ENCODE data around the gene TLR9. TPM values are rescaled to one million over a fixed set of nuclear protein-coding genes. Genes with fewer than 3 reads are reported as not detected.
A peak's percentile ranks its signal among the peaks of the same experiment; 100 is the strongest.
"Not testable (repeated sequence)": the region's sequence is repeated elsewhere in the genome, so short reads cannot be mapped to it uniquely, and the experiment has no call there.

Gene TLR9
- not detected for total RNA-seq

- Histone ChIP-seq H3K27ac (no peak within 1 kb of the TSS), H3K9me3 (no peaks in the 10 kb centered on the region), H3K27me3 (no peaks in the 10 kb centered on the region), H3K36me3 (peaks cover 0 to 38% of the 10 kb centered on the region in 2 donors), H3K4me3 (no peak within 1 kb of the TSS), H3K4me1 (peaks cover 0 to 16% (median 3%) of the 10 kb centered on the region in 3 donors)
- no peak for TF ChIP-seq EP300 (IDR thresholded peaks at IDR 0.05)
- no peak for TF ChIP-seq POLR2AphosphoS5 (IDR thresholded peaks at IDR 0.05)
- TF ChIP-seq, protein P1, sequence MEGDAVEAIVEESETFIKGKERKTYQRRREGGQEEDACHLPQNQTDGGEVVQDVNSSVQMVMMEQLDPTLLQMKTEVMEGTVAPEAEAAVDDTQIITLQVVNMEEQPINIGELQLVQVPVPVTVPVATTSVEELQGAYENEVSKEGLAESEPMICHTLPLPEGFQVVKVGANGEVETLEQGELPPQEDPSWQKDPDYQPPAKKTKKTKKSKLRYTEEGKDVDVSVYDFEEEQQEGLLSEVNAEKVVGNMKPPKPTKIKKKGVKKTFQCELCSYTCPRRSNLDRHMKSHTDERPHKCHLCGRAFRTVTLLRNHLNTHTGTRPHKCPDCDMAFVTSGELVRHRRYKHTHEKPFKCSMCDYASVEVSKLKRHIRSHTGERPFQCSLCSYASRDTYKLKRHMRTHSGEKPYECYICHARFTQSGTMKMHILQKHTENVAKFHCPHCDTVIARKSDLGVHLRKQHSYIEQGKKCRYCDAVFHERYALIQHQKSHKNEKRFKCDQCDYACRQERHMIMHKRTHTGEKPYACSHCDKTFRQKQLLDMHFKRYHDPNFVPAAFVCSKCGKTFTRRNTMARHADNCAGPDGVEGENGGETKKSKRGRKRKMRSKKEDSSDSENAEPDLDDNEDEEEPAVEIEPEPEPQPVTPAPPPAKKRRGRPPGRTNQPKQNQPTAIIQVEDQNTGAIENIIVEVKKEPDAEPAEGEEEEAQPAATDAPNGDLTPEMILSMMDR (IDR thresholded peaks at IDR 0.05), result no peak
- TF ChIP-seq POLR2A (IDR thresholded peaks at IDR 0.05), result no peak
- ATAC-seq, result no peak
- WGBS, 2 donors (ENCODE audit: low coverage in 1 of 2), result 60 to 80% methylated on average over 1 of the region's 9 CpGs
Measured at GRCh38 chr3:52225452-52226228, at the start of gene TLR9. Gene TLR9, minus strand, starts transcription at chr3:52225645. Its CDS starts 116 bp downstream, at chr3:52225529.

DNA sequence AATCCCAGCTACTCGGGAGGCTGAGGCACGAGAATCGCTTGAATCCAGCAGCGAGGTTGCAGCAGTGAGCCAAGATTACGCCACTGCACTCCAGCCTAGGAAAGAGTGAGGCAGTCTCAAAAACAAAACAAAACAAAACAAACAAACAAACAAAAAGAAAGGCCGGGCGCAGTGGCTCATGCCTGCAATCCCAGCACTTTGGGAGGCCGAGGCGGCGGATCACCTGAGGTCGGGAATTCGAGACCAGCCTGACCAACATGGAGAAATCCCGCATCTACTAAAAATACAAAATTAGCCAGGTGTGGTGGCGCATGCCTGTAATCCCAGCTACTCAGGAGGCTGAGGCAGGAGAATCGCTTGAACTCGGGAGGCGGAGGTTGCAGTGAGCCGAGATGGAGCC, 49.3 kb upstream of the TLR9 start:
- H3K36me3 ChIP-seq, result peaks cover 0 to 13% of the 10 kb centered on the region in 2 donors
- not testable (repeated sequence) for H3K9me3 ChIP-seq, ATAC-seq, H3K4me3 ChIP-seq, H3K27me3 ChIP-seq
- H3K27ac ChIP-seq, result peak overlapping the region; percentile 65 to 97 (median 94)
- WGBS, 2 donors (ENCODE audit: low coverage in 1 of 2), result 81 to 91% methylated on average over 6 to 9 of the region's 18 CpGs
- peaks cover 4 to 84% (median 41%) of the 10 kb centered on the region in 3 donors for H3K4me1 ChIP-seq

GRCh38 chr3:52272831-52273230, 47.4 kb upstream of the TLR9 start:
- Histone ChIP-seq H3K27ac (peak overlapping the region in 3 of 4 donors; percentile 11 to 92 (median 53)), H3K27me3 (no peaks in the 10 kb centered on the region), H3K4me1 (peaks cover 4 to 94% (median 41%) of the 10 kb centered on the region in 3 donors), H3K36me3 (peaks cover under 1 to 33% of the 10 kb centered on the region in 2 donors), H3K9me3 (no peaks in the 10 kb centered on the region), H3K4me3 (no peak overlapping the region)
- TF ChIP-seq POLR2A (IDR thresholded peaks at IDR 0.05), result no peak
- no peak for TF ChIP-seq EP300 (IDR thresholded peaks at IDR 0.05)
- TF ChIP-seq, protein P1 (IDR thresholded peaks at IDR 0.05), result no peak
- no peak for TF ChIP-seq POLR2AphosphoS5 (IDR thresholded peaks at IDR 0.05)
- WGBS, 2 donors (ENCODE audit: low coverage in 1 of 2), result 85% methylated on average over 3 of the region's 3 CpGs; no CpG with 5 or more reads in 1 of the 2 donors
- ATAC-seq, result no peak

DNA sequence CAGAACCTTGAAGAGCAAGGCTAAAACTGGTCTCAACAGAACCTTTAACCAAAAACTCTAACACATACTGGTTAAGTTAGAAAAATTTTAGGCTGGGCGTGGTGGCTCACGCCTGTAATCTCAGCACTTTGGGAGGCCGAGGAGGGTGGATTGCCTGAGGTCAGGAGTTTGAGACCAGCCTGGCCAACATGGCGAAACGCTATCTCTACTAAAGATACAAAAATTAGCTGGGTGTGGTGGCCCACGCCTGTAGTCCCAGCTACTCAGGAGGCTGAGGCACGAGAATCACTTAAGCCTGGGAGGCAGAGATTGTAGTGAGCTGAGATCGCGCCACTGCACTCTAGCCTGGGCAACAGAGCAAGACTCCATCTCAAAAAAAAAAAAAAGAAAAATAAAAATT, 46.7 kb upstream of the TLR9 start:
- Histone ChIP-seq H3K4me1 (peaks cover 4 to 97% (median 41%) of the 10 kb centered on the region in 3 donors), H3K27ac (peak overlapping the region in 3 of 4 donors; percentile 65 to 92 (median 67)), H3K36me3 (peaks cover 2 to 39% of the 10 kb centered on the region in 2 donors)
- not testable (repeated sequence) for H3K4me3 ChIP-seq, H3K27me3 ChIP-seq, ATAC-seq, H3K9me3 ChIP-seq
- 93 to 94% methylated on average over 6 to 9 of the region's 9 CpGs for WGBS, 2 donors (ENCODE audit: low coverage in 1 of 2)

DNA sequence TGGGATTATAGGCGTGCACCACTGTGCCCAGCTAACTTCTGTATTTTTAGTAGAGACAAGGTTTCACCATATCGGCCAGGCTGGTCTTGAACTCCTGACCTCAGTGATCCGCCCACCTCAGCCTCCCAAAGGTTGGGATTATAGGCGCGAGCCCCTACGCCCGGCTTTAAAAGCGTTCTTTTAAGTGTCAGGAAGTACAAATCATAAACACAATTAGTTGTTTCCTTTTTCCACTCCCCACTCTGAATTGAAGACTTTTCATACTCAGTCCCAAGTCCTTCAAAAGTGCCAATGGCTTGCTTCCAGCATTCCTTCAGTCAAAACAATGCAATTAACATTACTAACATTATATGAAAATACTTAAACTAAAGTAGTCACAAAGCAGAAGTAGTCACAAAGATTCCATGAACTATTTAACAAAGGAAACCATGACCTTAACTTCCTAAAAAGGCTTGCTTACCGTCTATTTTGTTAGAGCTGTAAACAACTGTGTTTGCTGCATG, 44.9 kb upstream of the TLR9 start:
- ATAC-seq, result peak; percentile 28
- peaks cover 4 to 79% (median 30%) of the 10 kb centered on the region in 3 donors for H3K4me1 ChIP-seq

More for the DNA sequence above, 44.9 kb upstream of the TLR9 start:
- Histone ChIP-seq H3K27me3 (no peaks in the 10 kb centered on the region), H3K4me3 (no peak overlapping the region), H3K9me3 (no peaks in the 10 kb centered on the region), H3K36me3 (peaks cover 2 to 58% of the 10 kb centered on the region in 2 donors), H3K27ac (peak overlapping the region in 3 of 4 donors; percentile 67 to 92 (median 69))
- TF ChIP-seq POLR2A (IDR thresholded peaks at IDR 0.05) (no peak), EP300 (IDR thresholded peaks at IDR 0.05) (no peak), POLR2AphosphoS5 (IDR thresholded peaks at IDR 0.05) (no peak)
- TF ChIP-seq, protein P1 (IDR thresholded peaks at IDR 0.05), result no peak
- WGBS, 2 donors (ENCODE audit: low coverage in 1 of 2), result 16 to 31% methylated on average over 6 to 8 of the region's 9 CpGs

Measured in gastroesophageal sphincter (tissue), 4 donors.